ENCODE results near the gene WDR62. TPM values are rescaled to one million over a fixed set of nuclear protein-coding genes. Genes with fewer than 3 reads are reported as not detected.

WDR62 gene
- total RNA-seq, 4 donors from 2014 or later = 0.42 to 2.1 (median 1.4) TPM

DNA sequence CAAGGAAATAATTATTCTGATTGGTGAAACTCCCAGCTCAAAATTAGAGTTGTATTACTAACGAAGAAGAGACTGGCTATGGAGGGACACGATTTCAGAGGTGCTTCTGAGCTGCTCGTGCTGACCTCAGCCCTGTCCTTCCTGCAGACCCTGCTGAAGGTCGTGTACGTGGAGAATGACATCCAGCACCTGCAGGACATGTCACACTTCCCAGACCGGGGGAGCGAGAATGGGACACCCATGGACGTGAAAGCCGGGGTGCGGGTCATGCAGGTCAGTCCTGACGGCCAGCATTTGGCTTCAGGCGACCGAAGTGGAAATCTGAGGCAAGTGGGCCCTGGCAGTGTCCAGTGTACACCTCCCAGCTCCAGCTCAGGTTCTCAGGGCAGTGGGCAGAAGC, 28.2 kb downstream of the WDR62 start:
- no peaks in the 10 kb centered on the region for H3K36me3 ChIP-seq
- H3K27me3 ChIP-seq = no peaks in the 10 kb centered on the region
- no peak overlapping the region for H3K27ac ChIP-seq
- WGBS, 2 donors = 90 to 95% methylated on average over 13 of the region's 13 CpGs
- TF ChIP-seq, protein P1, sequence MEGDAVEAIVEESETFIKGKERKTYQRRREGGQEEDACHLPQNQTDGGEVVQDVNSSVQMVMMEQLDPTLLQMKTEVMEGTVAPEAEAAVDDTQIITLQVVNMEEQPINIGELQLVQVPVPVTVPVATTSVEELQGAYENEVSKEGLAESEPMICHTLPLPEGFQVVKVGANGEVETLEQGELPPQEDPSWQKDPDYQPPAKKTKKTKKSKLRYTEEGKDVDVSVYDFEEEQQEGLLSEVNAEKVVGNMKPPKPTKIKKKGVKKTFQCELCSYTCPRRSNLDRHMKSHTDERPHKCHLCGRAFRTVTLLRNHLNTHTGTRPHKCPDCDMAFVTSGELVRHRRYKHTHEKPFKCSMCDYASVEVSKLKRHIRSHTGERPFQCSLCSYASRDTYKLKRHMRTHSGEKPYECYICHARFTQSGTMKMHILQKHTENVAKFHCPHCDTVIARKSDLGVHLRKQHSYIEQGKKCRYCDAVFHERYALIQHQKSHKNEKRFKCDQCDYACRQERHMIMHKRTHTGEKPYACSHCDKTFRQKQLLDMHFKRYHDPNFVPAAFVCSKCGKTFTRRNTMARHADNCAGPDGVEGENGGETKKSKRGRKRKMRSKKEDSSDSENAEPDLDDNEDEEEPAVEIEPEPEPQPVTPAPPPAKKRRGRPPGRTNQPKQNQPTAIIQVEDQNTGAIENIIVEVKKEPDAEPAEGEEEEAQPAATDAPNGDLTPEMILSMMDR (IDR thresholded peaks at IDR 0.05) = no peak
- TF ChIP-seq POLR2A (IDR thresholded peaks at IDR 0.05) (no peak), EP300 (IDR thresholded peaks at IDR 0.05) (no peak)
- H3K4me3 ChIP-seq = no peak overlapping the region
- H3K4me1 ChIP-seq = peaks cover 0 to 11% (median 0%) of the 10 kb centered on the region in 4 donors
- no peak for DNase-seq (ENCODE audit: low spot score in 2 of 2)
- H3K9me3 ChIP-seq = no peaks in the 10 kb centered on the region

DNA sequence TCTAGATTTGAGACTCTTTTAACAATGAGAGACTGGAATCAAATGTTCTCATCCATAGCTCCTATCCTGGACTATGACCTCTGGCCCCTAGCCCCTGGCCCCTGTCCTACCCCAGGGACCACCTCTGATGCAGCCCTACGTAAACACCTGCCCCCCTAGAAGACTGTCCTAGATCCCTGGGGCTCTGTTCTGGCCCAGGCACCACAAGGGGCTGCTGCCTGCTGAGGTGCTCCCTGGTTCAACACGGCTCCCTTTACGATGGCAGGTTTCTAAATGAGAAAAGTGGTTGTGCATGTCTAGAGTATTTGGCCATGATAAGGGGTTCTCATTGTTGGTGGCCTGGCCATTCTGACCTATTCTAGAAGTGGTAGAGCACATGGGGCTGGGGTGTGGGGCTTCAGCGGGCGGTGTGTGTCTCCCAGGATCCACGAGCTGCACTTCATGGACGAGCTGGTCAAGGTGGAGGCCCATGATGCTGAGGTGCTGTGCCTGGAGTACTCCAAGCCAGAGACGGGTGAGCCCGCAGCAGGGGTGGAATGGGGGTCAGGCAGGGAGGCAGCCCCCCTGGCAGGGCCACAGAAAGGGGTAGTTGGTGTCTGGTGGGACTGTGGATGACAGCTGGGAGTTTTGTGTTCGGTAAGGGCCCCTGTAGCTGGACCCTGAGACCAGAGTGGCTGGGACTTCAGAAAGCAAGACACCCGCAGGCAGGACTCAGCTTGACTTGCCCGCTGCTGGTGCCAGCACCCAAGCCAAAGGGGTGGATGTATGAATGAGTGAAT, 29.7 kb downstream of the WDR62 start:
- H3K4me1 ChIP-seq = peaks cover 0 to 11% (median 0%) of the 10 kb centered on the region in 4 donors
- no peak for DNase-seq (ENCODE audit: low spot score in 2 of 2)
- H3K27ac ChIP-seq = no peak overlapping the region
- WGBS, 2 donors = 93 to 96% methylated on average over 12 of the region's 12 CpGs
- no peaks in the 10 kb centered on the region for H3K36me3 ChIP-seq
- H3K27me3 ChIP-seq = no peaks in the 10 kb centered on the region
- H3K4me3 ChIP-seq = no peak overlapping the region
- TF ChIP-seq, protein P1 (IDR thresholded peaks at IDR 0.05) = no peak
- TF ChIP-seq EP300 (IDR thresholded peaks at IDR 0.05) (no peak), POLR2A (IDR thresholded peaks at IDR 0.05) (no peak)
- H3K9me3 ChIP-seq = no peaks in the 10 kb centered on the region

- no peak for DNase-seq (ENCODE audit: low spot score in 2 of 2)
- Histone ChIP-seq H3K36me3 (no peaks in the 10 kb centered on the region), H3K27me3 (no peaks in the 10 kb centered on the region), H3K9me3 (no peaks in the 10 kb centered on the region), H3K4me1 (peaks cover 0 to 8% (median 0%) of the 10 kb centered on the region in 4 donors), H3K27ac (no peak overlapping the region), H3K4me3 (no peak overlapping the region)
- WGBS, 2 donors = 94 to 95% methylated on average over 7 to 9 of the region's 9 CpGs
- TF ChIP-seq EP300 (IDR thresholded peaks at IDR 0.05) = no peak
- TF ChIP-seq, protein P1 (IDR thresholded peaks at IDR 0.05) = no peak
- no peak for TF ChIP-seq POLR2A (IDR thresholded peaks at IDR 0.05)
These were observed 31.6 kb downstream of the WDR62 start for GRCh38 chr19:36086326-36086725.

GRCh38 chr19:36089847-36090246, 35.1 kb downstream of the WDR62 start:
- H3K27ac ChIP-seq = no peak overlapping the region
- WGBS, 2 donors = 84 to 97% methylated on average over 5 of the region's 5 CpGs
- H3K27me3 ChIP-seq = no peaks in the 10 kb centered on the region
- peaks cover 0 to 9% (median 2%) of the 10 kb centered on the region in 4 donors for H3K4me1 ChIP-seq
- no peak for DNase-seq (ENCODE audit: low spot score in 2 of 2)
- no peaks in the 10 kb centered on the region for H3K36me3 ChIP-seq
- H3K4me3 ChIP-seq = no peak overlapping the region
- H3K9me3 ChIP-seq = no peaks in the 10 kb centered on the region
- no peak for TF ChIP-seq EP300 (IDR thresholded peaks at IDR 0.05)
- no peak for TF ChIP-seq POLR2A (IDR thresholded peaks at IDR 0.05)

GRCh38 chr19:36090910-36091695, 36.4 kb downstream of the WDR62 start:
- no peaks in the 10 kb centered on the region for H3K9me3 ChIP-seq
- TF ChIP-seq, protein P1 (IDR thresholded peaks at IDR 0.05) = no peak
- no peak for TF ChIP-seq POLR2A (IDR thresholded peaks at IDR 0.05)
- no peak for TF ChIP-seq EP300 (IDR thresholded peaks at IDR 0.05)
- peaks cover 0 to 15% (median 5%) of the 10 kb centered on the region in 4 donors for H3K4me1 ChIP-seq
- DNase-seq (ENCODE audit: low spot score in 2 of 2) = no peak
- H3K27ac ChIP-seq = no peak overlapping the region
- no peak overlapping the region for H3K4me3 ChIP-seq
- WGBS, 2 donors = 70 to 80% methylated on average over 13 of the region's 13 CpGs
- H3K27me3 ChIP-seq = no peaks in the 10 kb centered on the region
- no peaks in the 10 kb centered on the region for H3K36me3 ChIP-seq

All from tibial nerve (tissue), 4 donors.